ENCODE results near the gene RTN4RL2.
A peak's percentile ranks its signal among the peaks of the same experiment; 100 is the strongest.

Gene RTN4RL2

GRCh38 chr11:57425565-57426438 lies 34.5 kb upstream of the RTN4RL2 start:
- no peak overlapping the region for H3K4me3 ChIP-seq (ENCODE audit: low read depth, low read length)
- TF ChIP-seq CTCF (IDR thresholded peaks at IDR 0.05; ENCODE audit: control insufficient read depth, extremely low read depth, insufficient read depth) = no peak
- no peak for DNase-seq (ENCODE audit: low read depth)

- DNase-seq (ENCODE audit: low read depth) = no peak
Measured at GRCh38 chr11:57426439-57426928, 33.8 kb upstream of the RTN4RL2 start.

GRCh38 chr11:57426929-57427726 lies 33.2 kb upstream of the RTN4RL2 start, which contains the start of gene SLC43A3:
Gene SLC43A3 (minus strand): TSS chr11:57427121. CDS start chr11:57426172, 949 bp downstream.
- peak; percentile 22 for DNase-seq (ENCODE audit: low read depth)
- H3K4me3 ChIP-seq (ENCODE audit: low read depth, low read length) = no peak within 1 kb of the TSS
- no peak for TF ChIP-seq CTCF (IDR thresholded peaks at IDR 0.05; ENCODE audit: control insufficient read depth, extremely low read depth, insufficient read depth)

More at GRCh38 chr11:57426439-57426928, 33.8 kb upstream of the RTN4RL2 start:
- H3K4me3 ChIP-seq (ENCODE audit: low read depth, low read length) = no peak overlapping the region
- TF ChIP-seq CTCF (IDR thresholded peaks at IDR 0.05; ENCODE audit: control insufficient read depth, extremely low read depth, insufficient read depth) = no peak

- no peak for DNase-seq (ENCODE audit: low read depth)
- no peak for TF ChIP-seq CTCF (IDR thresholded peaks at IDR 0.05; ENCODE audit: control insufficient read depth, extremely low read depth, insufficient read depth)
Measured at GRCh38 chr11:57427727-57428082, 32.6 kb upstream of the RTN4RL2 start.

GRCh38 chr11:57428643-57429042 lies 31.7 kb upstream of the RTN4RL2 start:
- TF ChIP-seq CTCF (IDR thresholded peaks at IDR 0.05; ENCODE audit: control insufficient read depth, extremely low read depth, insufficient read depth) = no peak
- no peak overlapping the region for H3K4me3 ChIP-seq (ENCODE audit: low read depth, low read length)
- no peak for DNase-seq (ENCODE audit: low read depth)

More at GRCh38 chr11:57427727-57428082, 32.6 kb upstream of the RTN4RL2 start:
- H3K4me3 ChIP-seq (ENCODE audit: low read depth, low read length) = no peak overlapping the region

- peak; percentile 4 for DNase-seq (ENCODE audit: low read depth)
- TF ChIP-seq CTCF (IDR thresholded peaks at IDR 0.05; ENCODE audit: control insufficient read depth, extremely low read depth, insufficient read depth) = no peak
- no peak overlapping the region for H3K4me3 ChIP-seq (ENCODE audit: low read depth, low read length)
Measured at GRCh38 chr11:57429946-57430345, 30.4 kb upstream of the RTN4RL2 start.

Data from LNCaP clone FGC (cell line).